Nephron progenitor cell (in vitro differentiated cells): ENCODE results near the gene KCTD7.
"Not testable (repeated sequence)": the region's sequence is repeated elsewhere in the genome, so short reads cannot be mapped to it uniquely, and the experiment has no call there.

Source experiments
- DNase-seq: peaks from one replicate; pipeline ENCODE4 v3.0.0; 2021
- H3K27ac Mint-ChIP-seq: 2 replicates; pipeline ENCODE4 v1.8.0; 2021; ENCODE audit warnings: mild to moderate bottlenecking, moderate library complexity, mixed read lengths
- H3K27me3 Mint-ChIP-seq: 2 replicates; pipeline ENCODE4 v1.8.0; 2021; ENCODE audit warnings: mild to moderate bottlenecking, low read depth, mixed read lengths; ENCODE audit not compliant: poor library complexity
- H3K36me3 Mint-ChIP-seq: 2 replicates; pipeline ENCODE4 v1.8.0; 2021; ENCODE audit warnings: low read depth, mixed read lengths
- H3K4me1 Mint-ChIP-seq: 2 replicates; pipeline ENCODE4 v1.8.0; 2021; ENCODE audit warnings: mixed read lengths
- H3K4me3 Mint-ChIP-seq: 2 replicates; pipeline ENCODE4 v1.8.0; 2021; ENCODE audit warnings: mild to moderate bottlenecking, moderate library complexity, mixed read lengths
- H3K9me3 Mint-ChIP-seq: 2 replicates; pipeline ENCODE4 v1.8.0; 2021; ENCODE audit warnings: mild to moderate bottlenecking, moderate library complexity, mixed read lengths
- CTCF ChIP-seq: fragments of 200-600 bp; sonication (generic); IDR thresholded peaks from 2 replicates; pipeline ENCODE4 v1.5.0; 2021; ENCODE audit warnings: antibody characterized with exemption

The KCTD7 gene

GRCh38 chr7:66641526-66641871, 12.8 kb downstream of the KCTD7 start:
- H3K27ac Mint-ChIP-seq = peak overlapping the region; percentile 22
- no peaks in the 10 kb centered on the region for H3K9me3 Mint-ChIP-seq
- H3K4me3 Mint-ChIP-seq = no peak overlapping the region
- no peaks in the 10 kb centered on the region for H3K4me1 Mint-ChIP-seq
- peaks cover 26% of the 10 kb centered on the region for H3K36me3 Mint-ChIP-seq
- H3K27me3 Mint-ChIP-seq = no peaks in the 10 kb centered on the region
- no peak for TF ChIP-seq CTCF
- DNase-seq = no peak

- Mint-ChIP-seq H3K27me3 (no peaks in the 10 kb centered on the region), H3K4me3 (no peak overlapping the region), H3K27ac (no peak overlapping the region), H3K4me1 (no peaks in the 10 kb centered on the region), H3K36me3 (peaks cover 31% of the 10 kb centered on the region), H3K9me3 (no peaks in the 10 kb centered on the region)
- no peak for TF ChIP-seq CTCF
- no peak for DNase-seq
Measured at GRCh38 chr7:66642186-66642585, 13.5 kb downstream of the KCTD7 start.

- H3K27ac Mint-ChIP-seq = peak overlapping the region; percentile 62
- H3K36me3 Mint-ChIP-seq = peaks cover 31% of the 10 kb centered on the region
- H3K4me1 Mint-ChIP-seq = no peaks in the 10 kb centered on the region
- no peak overlapping the region for H3K4me3 Mint-ChIP-seq
- TF ChIP-seq CTCF = no peak
- no peaks in the 10 kb centered on the region for H3K9me3 Mint-ChIP-seq
- no peak for DNase-seq
- no peaks in the 10 kb centered on the region for H3K27me3 Mint-ChIP-seq
Measured at GRCh38 chr7:66642932-66643331, 14.3 kb downstream of the KCTD7 start.

- DNase-seq = no peak
- H3K36me3 Mint-ChIP-seq = peaks cover 31% of the 10 kb centered on the region
- H3K4me1 Mint-ChIP-seq = no peaks in the 10 kb centered on the region
- H3K9me3 Mint-ChIP-seq = no peaks in the 10 kb centered on the region
- H3K4me3 Mint-ChIP-seq = no peak overlapping the region
- no peaks in the 10 kb centered on the region for H3K27me3 Mint-ChIP-seq
- no peak for TF ChIP-seq CTCF
- H3K27ac Mint-ChIP-seq = no peak overlapping the region
Measured at GRCh38 chr7:66643395-66643794, 14.7 kb downstream of the KCTD7 start.

- not testable (repeated sequence) for H3K27ac Mint-ChIP-seq, H3K4me3 Mint-ChIP-seq
Measured at GRCh38 chr7:66651026-66651425, 22.3 kb downstream of the KCTD7 start.

GRCh38 chr7:66653719-66654274, 25.1 kb downstream of the KCTD7 start:
- Mint-ChIP-seq H3K27ac (peak overlapping the region; percentile 99), H3K4me3 (peak overlapping the region; percentile 95), H3K4me1 (peaks cover 17% of the 10 kb centered on the region), H3K9me3 (peaks cover 18% of the 10 kb centered on the region), H3K36me3 (peaks cover 34% of the 10 kb centered on the region)
- DNase-seq, H3K27me3 Mint-ChIP-seq: not testable (repeated sequence)

More at GRCh38 chr7:66651026-66651425, 22.3 kb downstream of the KCTD7 start:
- H3K36me3 Mint-ChIP-seq = peaks cover 17% of the 10 kb centered on the region
- DNase-seq, H3K27me3 Mint-ChIP-seq, H3K9me3 Mint-ChIP-seq: not testable (repeated sequence)
- H3K4me1 Mint-ChIP-seq = peaks cover 15% of the 10 kb centered on the region

- TF ChIP-seq CTCF = no peak
- Mint-ChIP-seq H3K4me1 (peaks cover 17% of the 10 kb centered on the region), H3K9me3 (peaks cover 18% of the 10 kb centered on the region), H3K36me3 (peaks cover 37% of the 10 kb centered on the region), H3K27ac (peak overlapping the region; percentile 99), H3K4me3 (peak overlapping the region; percentile 95), H3K27me3 (peaks cover 4% of the 10 kb centered on the region)
- DNase-seq = peak; percentile 98
Measured at GRCh38 chr7:66654275-66655112, 25.8 kb downstream of the KCTD7 start.

GRCh38 chr7:66655113-66655806, 26.6 kb downstream of the KCTD7 start:
- H3K4me1 Mint-ChIP-seq = peaks cover 17% of the 10 kb centered on the region

GRCh38 chr7:66655826-66656485, 27.3 kb downstream of the KCTD7 start:
- peaks cover 51% of the 10 kb centered on the region for H3K36me3 Mint-ChIP-seq
- not testable (repeated sequence) for H3K27ac Mint-ChIP-seq, H3K27me3 Mint-ChIP-seq, DNase-seq
- peaks cover 21% of the 10 kb centered on the region for H3K9me3 Mint-ChIP-seq
- H3K4me3 Mint-ChIP-seq = peak overlapping the region; percentile 95
- peaks cover 17% of the 10 kb centered on the region for H3K4me1 Mint-ChIP-seq

More at GRCh38 chr7:66655113-66655806, 26.6 kb downstream of the KCTD7 start:
- Mint-ChIP-seq H3K4me3 (peak overlapping the region; percentile 95), H3K9me3 (peaks cover 19% of the 10 kb centered on the region), H3K36me3 (peaks cover 45% of the 10 kb centered on the region), H3K27ac (peak overlapping the region; percentile 99)
- DNase-seq, H3K27me3 Mint-ChIP-seq: not testable (repeated sequence)
